ENCODE measurements around the gene ZNF212.
A peak's percentile ranks its signal among the peaks of the same experiment; 100 is the strongest.
"Not testable (repeated sequence)": the region's sequence is repeated elsewhere in the genome, so short reads cannot be mapped to it uniquely, and the experiment has no call there.

The ZNF212 gene

GRCh38 chr7:149253665-149254064 lies 14.2 kb downstream of the ZNF212 start:
- no peak for DNase-seq (ENCODE audit: low spot score)

- DNase-seq (ENCODE audit: low spot score), result no peak
Observed at GRCh38 chr7:149254181-149254858, 14.9 kb downstream of the ZNF212 start.

GRCh38 chr7:149255174-149255573 lies 15.7 kb downstream of the ZNF212 start:
- no peak for DNase-seq (ENCODE audit: low spot score)

GRCh38 chr7:149256568-149256967 lies 17.1 kb downstream of the ZNF212 start:
- DNase-seq (ENCODE audit: low spot score), result no peak

DNA sequence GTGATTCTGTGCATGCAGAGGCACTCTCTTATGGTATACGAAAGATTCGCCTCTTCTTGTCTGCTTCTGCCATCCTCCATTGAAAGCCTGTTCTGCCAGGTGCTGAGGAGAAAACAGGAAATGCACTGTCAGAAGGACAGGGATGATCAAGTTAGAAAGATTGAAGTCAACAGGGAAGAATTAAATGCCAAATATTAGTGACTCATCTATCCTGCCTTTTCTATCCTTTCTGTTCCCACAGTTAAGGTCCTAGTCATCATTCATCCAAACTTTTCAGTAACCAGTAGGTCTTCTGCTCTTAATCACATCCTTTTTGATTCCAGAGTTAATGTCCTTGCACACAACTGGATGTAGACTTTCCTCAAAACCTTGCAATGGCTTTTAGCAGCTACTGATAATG lies 17.7 kb downstream of the ZNF212 start:
- DNase-seq (ENCODE audit: low spot score), result no peak

- no peak for DNase-seq (ENCODE audit: low spot score)
Observed at GRCh38 chr7:149261316-149261828, 21.9 kb downstream of the ZNF212 start.

- peak; percentile 88 for DNase-seq (ENCODE audit: low spot score)
Observed at GRCh38 chr7:149261829-149262617, 22.6 kb downstream of the ZNF212 start, which contains the start of gene ZNF783. Gene ZNF783, plus strand, starts transcription at chr7:149262196. Its CDS starts 138 bp downstream, at chr7:149262334.

GRCh38 chr7:149266451-149266850 lies 27.0 kb downstream of the ZNF212 start:
- no peak for DNase-seq (ENCODE audit: low spot score)

DNA sequence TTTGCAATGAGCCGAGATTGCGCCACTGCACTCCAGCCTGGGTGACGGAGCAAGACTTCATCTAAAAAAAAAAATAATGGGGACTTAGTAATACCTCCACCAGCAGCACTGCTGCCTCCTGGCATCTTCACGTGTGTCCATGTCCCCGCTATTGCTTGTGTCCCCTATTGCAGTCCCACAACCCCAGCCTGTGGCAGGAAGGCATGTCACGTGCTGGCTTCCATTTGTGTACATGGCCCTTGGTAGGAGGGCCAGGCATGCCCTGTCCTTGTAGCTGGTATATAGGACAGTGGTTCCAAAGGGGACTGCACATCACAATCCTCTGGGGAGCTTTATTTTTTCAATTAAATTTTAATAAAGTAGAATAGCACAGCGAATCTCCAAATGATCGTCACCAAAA lies 28.3 kb downstream of the ZNF212 start:
- no peak for DNase-seq (ENCODE audit: low spot score)

- DNase-seq (ENCODE audit: low spot score), result not testable (repeated sequence)
Observed at GRCh38 chr7:149274424-149274823, 35.0 kb downstream of the ZNF212 start.

DNA sequence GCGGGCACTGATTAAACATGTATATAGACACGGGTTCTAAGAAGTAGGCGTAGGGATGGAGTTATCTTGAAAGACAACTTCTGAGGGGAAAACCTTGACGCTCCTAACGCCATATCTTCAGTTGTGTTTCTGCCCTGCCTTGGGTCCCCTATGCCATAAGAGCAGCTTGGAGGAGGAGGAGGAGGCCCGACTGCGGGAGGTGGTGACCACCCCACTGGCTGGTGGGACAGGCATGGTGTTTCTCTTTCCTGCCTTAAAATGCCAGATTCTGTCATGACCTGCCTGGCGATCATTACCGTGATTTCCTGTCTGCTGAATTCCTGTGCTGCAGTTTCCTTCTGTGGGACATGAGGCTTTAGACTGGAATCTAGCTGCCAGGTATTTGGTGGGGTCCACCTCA lies 38.4 kb downstream of the ZNF212 start:
- no peak for DNase-seq (ENCODE audit: low spot score)

- no peak for DNase-seq (ENCODE audit: low spot score)
Observed at GRCh38 chr7:149278396-149278795, 38.9 kb downstream of the ZNF212 start.

GRCh38 chr7:149279111-149279743 lies 39.8 kb downstream of the ZNF212 start:
- no peak for DNase-seq (ENCODE audit: low spot score)

- DNase-seq (ENCODE audit: low spot score), result no peak
Observed at GRCh38 chr7:149280151-149280550, 40.7 kb downstream of the ZNF212 start.

GRCh38 chr7:149280661-149281507 lies 41.4 kb downstream of the ZNF212 start:
- no peak for DNase-seq (ENCODE audit: low spot score)

DNA sequence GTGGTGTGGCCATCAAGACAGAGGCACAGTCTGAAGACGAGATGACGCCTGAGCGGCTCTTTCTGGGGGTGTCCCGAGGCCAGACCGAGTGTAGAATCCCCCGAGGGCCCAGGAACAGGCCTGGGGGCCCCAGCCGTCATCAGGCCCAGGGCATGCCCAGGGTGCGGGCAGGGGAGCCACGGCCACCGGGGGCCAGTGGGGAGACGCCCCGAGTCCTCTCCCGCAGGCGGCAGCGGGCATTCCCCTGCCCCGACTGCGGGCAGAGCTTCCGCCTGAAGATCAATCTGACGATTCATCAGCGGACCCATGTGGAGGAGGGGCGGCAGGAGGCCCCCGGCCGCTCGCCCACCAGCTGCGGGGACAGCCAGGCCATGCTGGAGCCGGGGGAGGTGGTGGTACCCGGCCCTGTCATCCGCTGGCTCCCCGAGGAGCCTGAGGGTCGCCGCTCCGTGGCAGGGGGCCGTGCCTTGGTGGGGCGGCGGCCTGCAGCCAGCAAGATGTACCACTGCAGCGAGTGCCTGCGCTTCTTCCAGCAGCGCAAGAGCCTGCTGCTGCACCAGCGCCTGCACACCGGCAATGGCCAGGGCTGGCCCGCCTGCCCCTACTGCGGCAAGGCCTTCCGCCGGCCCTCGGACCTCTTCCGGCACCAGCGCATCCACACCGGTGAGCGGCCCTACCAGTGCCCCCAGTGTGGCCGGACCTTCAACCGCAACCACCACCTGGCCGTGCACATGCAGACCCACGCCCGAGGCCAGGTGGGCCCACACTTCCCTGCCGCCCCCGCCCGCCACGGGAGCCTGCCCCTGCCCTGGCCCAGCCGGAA lies 42.3 kb downstream of the ZNF212 start:
- no peak for DNase-seq (ENCODE audit: low spot score)

GRCh38 chr7:149282331-149282655 lies 42.8 kb downstream of the ZNF212 start:
- DNase-seq (ENCODE audit: low spot score), result no peak

DNA sequence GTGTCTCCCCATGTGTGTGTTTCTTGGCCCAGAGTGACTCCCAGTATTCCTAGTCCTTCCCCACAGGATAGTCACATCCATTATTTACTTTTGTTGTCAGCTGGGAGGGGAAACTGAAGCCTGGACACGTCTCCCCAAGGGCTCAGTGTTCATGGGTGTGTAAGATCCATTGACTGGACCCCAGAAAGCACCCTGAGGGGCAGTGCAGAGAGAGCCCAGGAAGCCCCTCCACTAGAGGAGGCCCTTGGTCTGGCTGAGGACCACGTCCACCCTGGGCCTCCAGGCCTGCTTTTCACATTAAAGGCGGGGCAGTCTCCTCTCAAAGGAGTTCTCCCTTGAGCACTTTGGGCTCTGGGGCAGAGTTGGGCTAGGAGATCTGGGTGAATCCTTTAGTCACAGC lies 43.9 kb downstream of the ZNF212 start:
- no peak for DNase-seq (ENCODE audit: low spot score)

DNA sequence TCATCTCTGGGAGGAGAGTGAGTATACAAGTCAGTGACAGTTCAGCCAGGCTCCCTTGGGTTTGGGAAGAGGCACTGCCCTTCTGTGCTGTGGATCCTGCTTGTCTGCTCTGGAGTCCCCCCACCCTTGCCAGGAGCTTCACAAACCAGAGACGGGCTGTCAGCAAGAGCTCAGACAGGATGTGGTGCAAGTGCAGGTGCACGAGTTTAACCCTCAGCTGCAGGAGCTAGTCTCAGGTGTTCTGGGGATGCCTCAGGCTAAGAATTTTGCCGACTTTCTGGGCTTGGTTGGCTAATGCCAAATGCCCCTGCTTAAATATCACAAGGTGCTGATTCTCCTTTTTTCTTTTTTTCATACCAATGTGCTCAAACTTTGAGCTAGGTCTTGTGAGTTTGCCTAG lies 44.9 kb downstream of the ZNF212 start:
- DNase-seq (ENCODE audit: low spot score), result peak; percentile 54

GRCh38 chr7:149284850-149285585 lies 45.6 kb downstream of the ZNF212 start:
- DNase-seq (ENCODE audit: low spot score), result peak; percentile 97
